ENCODE data around the gene STK38L. TPM values are rescaled to one million over a fixed set of nuclear protein-coding genes. Genes with fewer than 3 reads are reported as not detected.

STK38L gene
- total and polyA plus RNA-seq, 10 of the 15 experiments (the other 5 are each of a cell fraction or from before 2014, with no cell fraction given), result 43.0 to 154 (median 115) TPM

DNA sequence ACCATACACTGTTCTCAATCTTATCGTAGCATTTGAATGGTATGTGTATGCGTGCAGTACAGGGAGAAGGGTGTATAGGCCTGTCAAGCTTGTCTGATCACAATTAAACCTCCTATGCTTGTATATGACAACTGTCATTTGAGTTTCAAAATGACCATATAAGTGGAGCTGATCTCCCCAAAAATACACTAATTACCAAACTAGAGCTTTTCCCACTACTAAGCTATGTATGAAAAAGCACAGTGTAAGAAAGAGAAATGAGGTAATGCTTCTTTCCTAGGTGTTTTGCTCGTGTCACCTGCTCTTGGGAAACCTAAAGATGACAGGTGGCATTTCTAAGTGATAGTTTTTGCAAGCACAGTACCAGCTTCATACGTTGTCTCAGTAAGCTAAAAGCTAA is 1.1 kb upstream of the STK38L start (continued):
- TF ChIP-seq, protein P1, sequence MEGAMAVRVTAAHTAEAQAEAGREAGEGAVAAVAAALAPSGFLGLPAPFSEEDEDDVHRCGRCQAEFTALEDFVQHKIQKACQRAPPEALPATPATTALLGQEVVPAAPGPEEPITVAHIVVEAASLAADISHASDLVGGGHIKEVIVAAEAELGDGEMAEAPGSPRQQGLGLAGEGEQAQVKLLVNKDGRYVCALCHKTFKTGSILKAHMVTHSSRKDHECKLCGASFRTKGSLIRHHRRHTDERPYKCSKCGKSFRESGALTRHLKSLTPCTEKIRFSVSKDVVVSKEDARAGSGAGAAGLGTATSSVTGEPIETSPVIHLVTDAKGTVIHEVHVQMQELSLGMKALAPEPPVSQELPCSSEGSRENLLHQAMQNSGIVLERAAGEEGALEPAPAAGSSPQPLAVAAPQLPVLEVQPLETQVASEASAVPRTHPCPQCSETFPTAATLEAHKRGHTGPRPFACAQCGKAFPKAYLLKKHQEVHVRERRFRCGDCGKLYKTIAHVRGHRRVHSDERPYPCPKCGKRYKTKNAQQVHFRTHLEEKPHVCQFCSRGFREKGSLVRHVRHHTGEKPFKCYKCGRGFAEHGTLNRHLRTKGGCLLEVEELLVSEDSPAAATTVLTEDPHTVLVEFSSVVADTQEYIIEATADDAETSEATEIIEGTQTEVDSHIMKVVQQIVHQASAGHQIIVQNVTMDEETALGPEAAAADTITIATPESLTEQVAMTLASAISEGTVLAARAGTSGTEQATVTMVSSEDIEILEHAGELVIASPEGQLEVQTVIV (IDR thresholded peaks at IDR 0.05; ENCODE audit: borderline replicate concordance, partially characterized antibody), result no peak
- TF ChIP-seq ETV6 (conservative IDR thresholded peaks at IDR 0.05 in 1 of 2, IDR thresholded peaks at IDR 0.05 in 1 of 2; ENCODE audit: borderline replicate concordance in 1 of 2, low read depth in 1 of 2) (peak in 1 of 2 experiments; percentile 36; a peak in 1 of 4 replicates), NR2C1 (IDR thresholded peaks at IDR 0.05) (no peak), HDAC6 (IDR thresholded peaks at IDR 0.05; ENCODE audit: unreplicated experiment) (no peak), POLR2AphosphoS5 (IDR thresholded peaks at IDR 0.05; ENCODE audit: low read length) (no peak), CBX5 (IDR thresholded peaks at IDR 0.05; ENCODE audit: low read depth) (no peak), JUNB (IDR thresholded peaks at IDR 0.05) (peak; percentile 97), CHD4 (IDR thresholded peaks at IDR 0.05) (no peak)
- TF ChIP-seq, protein P2, sequence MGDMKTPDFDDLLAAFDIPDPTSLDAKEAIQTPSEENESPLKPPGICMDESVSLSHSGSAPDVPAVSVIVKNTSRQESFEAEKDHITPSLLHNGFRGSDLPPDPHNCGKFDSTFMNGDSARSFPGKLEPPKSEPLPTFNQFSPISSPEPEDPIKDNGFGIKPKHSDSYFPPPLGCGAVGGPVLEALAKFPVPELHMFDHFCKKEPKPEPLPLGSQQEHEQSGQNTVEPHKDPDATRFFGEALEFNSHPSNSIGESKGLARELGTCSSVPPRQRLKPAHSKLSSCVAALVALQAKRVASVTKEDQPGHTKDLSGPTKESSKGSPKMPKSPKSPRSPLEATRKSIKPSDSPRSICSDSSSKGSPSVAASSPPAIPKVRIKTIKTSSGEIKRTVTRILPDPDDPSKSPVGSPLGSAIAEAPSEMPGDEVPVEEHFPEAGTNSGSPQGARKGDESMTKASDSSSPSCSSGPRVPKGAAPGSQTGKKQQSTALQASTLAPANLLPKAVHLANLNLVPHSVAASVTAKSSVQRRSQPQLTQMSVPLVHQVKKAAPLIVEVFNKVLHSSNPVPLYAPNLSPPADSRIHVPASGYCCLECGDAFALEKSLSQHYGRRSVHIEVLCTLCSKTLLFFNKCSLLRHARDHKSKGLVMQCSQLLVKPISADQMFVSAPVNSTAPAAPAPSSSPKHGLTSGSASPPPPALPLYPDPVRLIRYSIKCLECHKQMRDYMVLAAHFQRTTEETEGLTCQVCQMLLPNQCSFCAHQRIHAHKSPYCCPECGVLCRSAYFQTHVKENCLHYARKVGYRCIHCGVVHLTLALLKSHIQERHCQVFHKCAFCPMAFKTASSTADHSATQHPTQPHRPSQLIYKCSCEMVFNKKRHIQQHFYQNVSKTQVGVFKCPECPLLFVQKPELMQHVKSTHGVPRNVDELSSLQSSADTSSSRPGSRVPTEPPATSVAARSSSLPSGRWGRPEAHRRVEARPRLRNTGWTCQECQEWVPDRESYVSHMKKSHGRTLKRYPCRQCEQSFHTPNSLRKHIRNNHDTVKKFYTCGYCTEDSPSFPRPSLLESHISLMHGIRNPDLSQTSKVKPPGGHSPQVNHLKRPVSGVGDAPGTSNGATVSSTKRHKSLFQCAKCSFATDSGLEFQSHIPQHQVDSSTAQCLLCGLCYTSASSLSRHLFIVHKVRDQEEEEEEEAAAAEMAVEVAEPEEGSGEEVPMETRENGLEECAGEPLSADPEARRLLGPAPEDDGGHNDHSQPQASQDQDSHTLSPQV (IDR thresholded peaks at IDR 0.05), result no peak

All from GM12878 (cell line).